Measurements from ENCODE around the gene TMPRSS6. TPM values are rescaled to one million over a fixed set of nuclear protein-coding genes. Genes with fewer than 3 reads are reported as not detected.
A peak's percentile ranks its signal among the peaks of the same experiment; 100 is the strongest.

TMPRSS6 gene
- polyA plus RNA-seq, 1 experiment, result not detected

DNA sequence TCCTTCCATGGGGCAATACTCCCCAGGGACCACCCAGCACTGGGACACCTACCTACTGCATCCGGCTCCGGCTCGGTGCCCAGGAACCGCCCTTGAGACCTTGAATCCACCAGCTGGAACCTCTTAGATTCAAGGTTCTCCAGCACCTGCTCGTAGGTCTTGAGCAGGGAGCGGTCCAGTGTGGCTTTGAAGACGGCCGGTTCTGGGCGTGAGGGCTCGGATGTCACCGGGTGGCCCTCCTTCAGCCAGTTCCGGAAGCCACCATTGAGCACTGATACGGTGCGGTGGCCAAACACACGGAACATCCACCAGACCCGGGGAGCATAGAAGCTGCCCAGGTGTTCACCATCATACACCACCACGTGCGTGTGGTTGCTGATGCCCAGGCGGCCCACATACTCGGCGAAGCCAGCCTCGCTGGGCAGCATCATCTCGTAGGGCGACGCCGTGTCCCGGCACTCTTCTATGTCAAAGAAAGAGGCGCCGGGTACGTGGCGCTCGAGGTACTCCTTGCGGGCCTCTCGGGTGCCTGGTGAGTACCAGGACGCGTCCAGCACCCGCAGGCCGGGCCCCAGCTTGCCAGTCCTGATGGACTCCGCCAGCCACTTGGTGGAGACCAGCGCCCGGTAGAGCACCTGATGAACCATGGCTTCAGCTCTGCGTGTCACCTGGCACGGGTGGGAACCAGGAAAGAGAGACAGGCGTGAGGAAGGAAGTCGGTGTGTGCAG, 91.3 kb downstream of the TMPRSS6 start:
- DNase-seq (ENCODE audit: low read depth), result no peak
- Histone ChIP-seq H3K27me3 (ENCODE audit: control insufficient read depth, insufficient read depth, low read length) (no peaks in the 10 kb centered on the region), H3K4me3 (ENCODE audit: low read depth, low read length) (peak overlapping the region; percentile 90), H3K36me3 (ENCODE audit: control insufficient read depth, insufficient read depth, low read length) (peaks cover 7% of the 10 kb centered on the region)
- ChIA-PET CTCF (interaction anchor here (0.6 to 1.6 kb wide), 4 partner anchors 59 to 936 kb away, joined by 3 to 4 read pairs (median 3); no protein-coding TSS in a partner anchor), POLR2A (no interaction called here)
- TF ChIP-seq, protein P1, sequence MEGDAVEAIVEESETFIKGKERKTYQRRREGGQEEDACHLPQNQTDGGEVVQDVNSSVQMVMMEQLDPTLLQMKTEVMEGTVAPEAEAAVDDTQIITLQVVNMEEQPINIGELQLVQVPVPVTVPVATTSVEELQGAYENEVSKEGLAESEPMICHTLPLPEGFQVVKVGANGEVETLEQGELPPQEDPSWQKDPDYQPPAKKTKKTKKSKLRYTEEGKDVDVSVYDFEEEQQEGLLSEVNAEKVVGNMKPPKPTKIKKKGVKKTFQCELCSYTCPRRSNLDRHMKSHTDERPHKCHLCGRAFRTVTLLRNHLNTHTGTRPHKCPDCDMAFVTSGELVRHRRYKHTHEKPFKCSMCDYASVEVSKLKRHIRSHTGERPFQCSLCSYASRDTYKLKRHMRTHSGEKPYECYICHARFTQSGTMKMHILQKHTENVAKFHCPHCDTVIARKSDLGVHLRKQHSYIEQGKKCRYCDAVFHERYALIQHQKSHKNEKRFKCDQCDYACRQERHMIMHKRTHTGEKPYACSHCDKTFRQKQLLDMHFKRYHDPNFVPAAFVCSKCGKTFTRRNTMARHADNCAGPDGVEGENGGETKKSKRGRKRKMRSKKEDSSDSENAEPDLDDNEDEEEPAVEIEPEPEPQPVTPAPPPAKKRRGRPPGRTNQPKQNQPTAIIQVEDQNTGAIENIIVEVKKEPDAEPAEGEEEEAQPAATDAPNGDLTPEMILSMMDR (IDR thresholded peaks at IDR 0.05; ENCODE audit: insufficient read depth, low read depth, low read length), result no peak

GRCh38 chr22:37017356-37017755, 92.2 kb downstream of the TMPRSS6 start:
- CTCF ChIA-PET, result interaction anchor here (0.6 to 1.6 kb wide), 2 partner anchors 60 to 937 kb away, joined by 3 read pairs; no protein-coding TSS in a partner anchor
- DNase-seq (ENCODE audit: low read depth), result no peak
- POLR2A ChIA-PET, result no interaction called here
- no peaks in the 10 kb centered on the region for H3K27me3 ChIP-seq (ENCODE audit: control insufficient read depth, insufficient read depth, low read length)
- H3K4me3 ChIP-seq (ENCODE audit: low read depth, low read length), result no peak overlapping the region
- H3K36me3 ChIP-seq (ENCODE audit: control insufficient read depth, insufficient read depth, low read length), result peaks cover 5% of the 10 kb centered on the region
- TF ChIP-seq, protein P1 (IDR thresholded peaks at IDR 0.05; ENCODE audit: insufficient read depth, low read depth, low read length), result no peak

- POLR2A ChIA-PET, result no interaction called here
- CTCF ChIA-PET, result interaction anchor here (1.2 kb wide), 1 partner anchor 8 kb away, joined by 3 read pairs; no protein-coding TSS in a partner anchor
- TF ChIP-seq, protein P1 (IDR thresholded peaks at IDR 0.05; ENCODE audit: insufficient read depth, low read depth, low read length), result no peak
- Histone ChIP-seq H3K27me3 (ENCODE audit: control insufficient read depth, insufficient read depth, low read length) (no peaks in the 10 kb centered on the region), H3K36me3 (ENCODE audit: control insufficient read depth, insufficient read depth, low read length) (peaks cover 5% of the 10 kb centered on the region), H3K4me3 (ENCODE audit: low read depth, low read length) (no peak overlapping the region)
- no peak for DNase-seq (ENCODE audit: low read depth)
Measured at GRCh38 chr22:37016134-37016910, 93.2 kb downstream of the TMPRSS6 start.

- Histone ChIP-seq H3K27me3 (ENCODE audit: control insufficient read depth, insufficient read depth, low read length) (no peaks in the 10 kb centered on the region), H3K4me3 (ENCODE audit: low read depth, low read length) (no peak overlapping the region), H3K36me3 (ENCODE audit: control insufficient read depth, insufficient read depth, low read length) (peaks cover 5% of the 10 kb centered on the region)
- TF ChIP-seq, protein P1 (IDR thresholded peaks at IDR 0.05; ENCODE audit: insufficient read depth, low read depth, low read length), result no peak
- CTCF ChIA-PET, result no interaction called here
- POLR2A ChIA-PET, result no interaction called here
- DNase-seq (ENCODE audit: low read depth), result no peak
Measured at GRCh38 chr22:37015587-37015878, 94.0 kb downstream of the TMPRSS6 start.

Other genes with a start within 250 kb of the TMPRSS6 start
- not detected in 2 replicates for gene NCF4, start 248.7 kb downstream of the TMPRSS6 start, polyA plus RNA-seq (2011; rRNA removed)
- gene CSF2RB, start 196.1 kb downstream of the TMPRSS6 start, polyA plus RNA-seq (2011; rRNA removed), result 0.02 TPM in 2 replicates
- gene TST, start 90.3 kb downstream of the TMPRSS6 start, polyA plus RNA-seq (2011; rRNA removed), result 32.8 and 45.7 TPM in 2 replicates
- 27.7 and 45.5 TPM in 2 replicates for gene MPST, start 90.0 kb downstream of the TMPRSS6 start, polyA plus RNA-seq (2011; rRNA removed)
- 19.1 and 36.3 TPM in 2 replicates for gene KCTD17, start 58.0 kb downstream of the TMPRSS6 start, polyA plus RNA-seq (2011; rRNA removed)
- 0.22 and 0.37 TPM in 2 replicates for gene IL2RB, start 40.2 kb upstream of the TMPRSS6 start, polyA plus RNA-seq (2011; rRNA removed)
- gene C1QTNF6, start 78.5 kb upstream of the TMPRSS6 start, polyA plus RNA-seq (2011; rRNA removed), result 11.8 and 19.3 TPM in 2 replicates
- not detected in 2 replicates for gene SSTR3, start 102.8 kb upstream of the TMPRSS6 start, polyA plus RNA-seq (2011; rRNA removed)
- 13.7 and 25.7 TPM in 2 replicates for gene RAC2, start 134.6 kb upstream of the TMPRSS6 start, polyA plus RNA-seq (2011; rRNA removed)
- gene CYTH4, start 172.8 kb upstream of the TMPRSS6 start, polyA plus RNA-seq (2011; rRNA removed), result not detected in 2 replicates

Measured in BJ (cell line).